Skeletal muscle tissue (tissue), 4 donors: ENCODE results near the gene PHF21B. TPM values are rescaled to one million over a fixed set of nuclear protein-coding genes. Genes with fewer than 3 reads are reported as not detected.

Experiments
- H3K27ac ChIP-seq: one replicate; pipeline ENCODE4 v1.7.0; 2013; ENCODE audit warnings: mild to moderate bottlenecking, low read depth, low read length, inconsistent platforms
- H3K27me3 ChIP-seq, 3 donors: one replicate each; pipeline ENCODE4 v1.7.0; 2013; ENCODE audit warnings: low read length in 3 of 3; ENCODE audit not compliant: control insufficient read depth in 3 of 3, insufficient read depth in 3 of 3
- H3K36me3 ChIP-seq, 3 donors: one replicate each; pipeline ENCODE4 v1.7.0; 2013; ENCODE audit warnings: low read length in 3 of 3; ENCODE audit not compliant: control insufficient read depth in 3 of 3, insufficient read depth in 3 of 3
- H3K4me1 ChIP-seq, 3 donors: one replicate each; pipeline ENCODE4 v1.7.0; 2013; ENCODE audit warnings: low read length in 3 of 3, mild to moderate bottlenecking in 3 of 3; ENCODE audit not compliant: control insufficient read depth in 3 of 3, insufficient read depth in 3 of 3
- H3K4me3 ChIP-seq, 3 donors: one replicate each; pipeline ENCODE4 v1.7.0; 2013; ENCODE audit warnings: low read length in 3 of 3
- H3K9ac ChIP-seq, 3 donors: one replicate each; pipeline ENCODE4 v1.7.0; 2013; ENCODE audit warnings: low read length in 3 of 3, mild to moderate bottlenecking in 3 of 3, moderate library complexity in 2 of 3, low read depth in 1 of 3
- H3K9me3 ChIP-seq, 3 donors: one replicate each; pipeline ENCODE4 v1.7.0; 2013; ENCODE audit warnings: low read length in 3 of 3; ENCODE audit not compliant: control insufficient read depth in 3 of 3
- total RNA-seq: library from RNA; depleted of rRNA; stranded (reverse); fragments of >200 nt; gene quantifications from one replicate; pipeline ENCODE4 v1.2.3, GENCODE V29; 2014
- donor health status: Osteomylitis.

Gene PHF21B
- total RNA-seq, 1 donor from 2014 or later, result 1.0 TPM

DNA sequence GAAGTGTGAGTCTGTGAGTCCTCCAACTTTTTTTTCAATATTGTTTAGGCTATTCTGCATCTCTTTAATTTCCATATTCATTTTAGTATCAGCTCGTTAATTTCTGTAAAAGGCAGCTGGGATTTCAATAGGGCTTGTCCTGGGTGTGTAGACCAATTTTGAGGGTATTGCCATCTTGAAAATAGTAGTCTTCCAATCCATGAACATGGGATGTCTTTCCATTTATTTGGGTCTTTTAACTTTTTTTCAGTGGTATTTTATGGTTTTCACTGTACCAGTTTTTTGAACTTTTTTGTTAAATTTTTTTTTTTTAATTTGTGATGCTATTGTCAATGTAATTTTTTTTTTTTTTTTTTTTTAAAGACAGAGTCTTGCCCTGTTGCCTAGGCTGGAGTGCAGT, 177.9 kb downstream of the PHF21B start:
- Histone ChIP-seq H3K36me3 (no peaks in the 10 kb centered on the region), H3K27ac (no peak overlapping the region), H3K4me3 (no peak overlapping the region), H3K4me1 (no peaks in the 10 kb centered on the region), H3K9ac (no peak overlapping the region), H3K27me3 (peaks cover 0 to 6% (median 2%) of the 10 kb centered on the region in 3 donors), H3K9me3 (peaks cover 0 to 11% (median 6%) of the 10 kb centered on the region in 3 donors)

Other genes starting within 250 kb of the PHF21B start
- gene NUP50, start 153.9 kb upstream of the PHF21B start, total RNA-seq, result 19.8 TPM
- gene KIAA0930, start 230.9 kb upstream of the PHF21B start, total RNA-seq, result 6.8 TPM